GM10248 (cell line): Measurements from ENCODE around the gene GORASP2.

Source experiments
- CTCF ChIA-PET: fragments of 300-600 bp; sonication (Branson Sonifier 250); formaldehyde crosslinking; extraction: SDS; loops from one replicate; lab custom pipeline; 2021; ENCODE audit warnings: antibody characterized with exemption; lab: Yijun Ruan, JAX
- POLR2A ChIA-PET: fragments of 350-650 bp; sonication (Branson Sonifier 250); formaldehyde crosslinking; extraction: SDS; loops from one replicate; lab custom pipeline; 2020; ENCODE audit warnings: antibody characterized with exemption; lab: Yijun Ruan, JAX
- DNase-seq: peaks from one replicate; pipeline ENCODE4 v3.0.0; 2012; ENCODE audit errors: extremely low spot score
- CTCF ChIP-seq: IDR thresholded peaks from 2 replicates; pipeline ENCODE4 v1.5.1; 2012; ENCODE audit warnings: mild to moderate bottlenecking, low read depth; ENCODE audit errors: extremely low read depth, missing control alignments, control extremely low read depth

Gene GORASP2

DNA sequence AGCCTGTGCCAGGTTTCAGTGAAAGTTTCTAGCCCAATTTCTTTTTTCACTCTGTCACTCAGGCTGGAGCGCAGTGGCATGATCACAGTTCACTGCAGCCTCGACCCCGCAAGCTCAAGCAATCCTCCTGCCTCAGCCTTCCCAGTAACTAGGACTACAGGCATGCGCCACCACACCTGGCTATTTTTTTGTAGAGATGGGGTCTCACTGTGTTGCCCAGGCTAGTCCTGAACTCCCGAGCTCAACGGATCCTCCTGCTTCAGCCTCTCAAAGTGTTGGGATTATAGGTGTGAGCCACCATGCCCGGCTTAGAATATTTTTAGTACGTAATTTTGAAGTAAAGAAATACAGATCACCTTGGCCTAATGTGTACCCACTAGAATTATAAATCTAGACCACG is 87.1 kb downstream of the GORASP2 start:
- no peak for DNase-seq
- CTCF ChIA-PET: interaction anchor here (0.9 to 2.1 kb wide), 4 partner anchors 26 to 400 kb away, joined by 3 to 6 read pairs (median 4); no protein-coding TSS in a partner anchor
- TF ChIP-seq CTCF: no peak
- POLR2A ChIA-PET: no interaction called here
